HUDEP-2 (cell line): ENCODE results near the gene TTC33.
"Not testable (repeated sequence)": the region's sequence is repeated elsewhere in the genome, so short reads cannot be mapped to it uniquely, and the experiment has no call there.

ENCODE experiments used
- DNase-seq, 76 experiments: peaks; one replicate each; lab custom pipeline; 2025; ENCODE audit not compliant: unreplicated experiment in 76 of 76; lab: John Stamatoyannopoulos, UW

Gene TTC33

DNA sequence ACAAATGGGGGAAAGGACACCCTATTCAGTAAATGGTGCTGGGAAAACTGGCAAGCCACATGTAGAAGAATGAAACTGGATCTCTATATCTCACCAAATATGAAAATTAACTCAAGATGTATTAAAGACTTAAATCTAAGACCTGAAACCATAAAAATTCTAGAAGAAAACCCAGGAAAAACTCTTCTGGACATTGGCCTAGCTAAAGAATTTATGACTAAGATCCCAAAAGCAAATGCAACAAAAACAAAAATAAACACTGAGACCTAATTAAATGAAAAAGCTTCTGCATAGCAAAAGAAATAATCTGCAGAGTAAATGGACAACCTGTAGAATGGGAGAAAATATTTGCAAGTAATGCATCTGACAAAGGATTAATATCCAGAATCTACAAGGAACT lies 99.7 kb downstream of the TTC33 start:
- DNase-seq, result not testable (repeated sequence)

DNA sequence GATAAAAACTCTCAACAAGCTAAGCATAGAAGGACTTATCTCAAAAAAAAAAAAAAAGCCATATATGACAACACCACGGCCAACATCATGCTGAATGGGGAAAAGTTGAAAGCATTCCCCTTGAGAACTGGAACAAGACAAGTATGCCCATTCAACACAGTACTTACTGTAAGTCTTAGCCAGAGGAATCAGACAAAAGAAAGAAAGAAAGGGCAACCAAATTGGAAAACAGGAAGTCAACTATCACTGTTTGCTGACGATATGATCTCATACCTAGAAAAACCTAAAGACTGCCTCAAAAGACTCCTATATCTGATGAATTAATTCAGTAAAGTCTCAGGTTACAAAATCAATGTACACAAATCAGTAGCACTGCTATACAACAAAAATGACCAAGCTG lies 100.6 kb downstream of the TTC33 start:
- DNase-seq, result no peak

DNA sequence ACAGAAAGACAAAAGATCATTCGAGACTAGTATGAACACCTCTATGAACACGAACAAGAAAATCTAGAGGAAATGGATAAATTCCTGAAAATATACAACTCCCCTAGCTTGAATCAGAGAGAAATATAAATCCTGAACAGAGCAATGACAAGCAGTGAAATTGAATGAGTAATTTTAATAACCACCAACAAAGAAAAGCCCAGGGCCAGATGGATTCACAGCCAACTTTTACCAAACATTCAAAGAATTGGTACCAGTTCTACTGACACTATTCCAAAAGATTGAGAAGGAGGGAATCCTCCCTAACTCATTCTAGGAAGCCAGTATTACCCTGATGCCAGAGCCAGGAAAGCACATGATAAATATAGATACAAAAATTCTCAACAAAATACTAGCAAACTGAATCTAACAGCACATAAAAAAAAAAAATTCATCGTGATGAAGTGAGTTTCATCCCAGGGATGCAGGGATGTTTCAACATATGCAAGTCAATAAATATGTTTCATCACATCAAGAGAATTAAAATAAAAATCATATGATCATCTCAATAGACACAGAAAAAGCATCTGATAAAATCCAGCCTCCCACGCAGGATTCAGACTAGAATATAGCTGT lies 101.3 kb downstream of the TTC33 start:
- DNase-seq, result no peak

DNA sequence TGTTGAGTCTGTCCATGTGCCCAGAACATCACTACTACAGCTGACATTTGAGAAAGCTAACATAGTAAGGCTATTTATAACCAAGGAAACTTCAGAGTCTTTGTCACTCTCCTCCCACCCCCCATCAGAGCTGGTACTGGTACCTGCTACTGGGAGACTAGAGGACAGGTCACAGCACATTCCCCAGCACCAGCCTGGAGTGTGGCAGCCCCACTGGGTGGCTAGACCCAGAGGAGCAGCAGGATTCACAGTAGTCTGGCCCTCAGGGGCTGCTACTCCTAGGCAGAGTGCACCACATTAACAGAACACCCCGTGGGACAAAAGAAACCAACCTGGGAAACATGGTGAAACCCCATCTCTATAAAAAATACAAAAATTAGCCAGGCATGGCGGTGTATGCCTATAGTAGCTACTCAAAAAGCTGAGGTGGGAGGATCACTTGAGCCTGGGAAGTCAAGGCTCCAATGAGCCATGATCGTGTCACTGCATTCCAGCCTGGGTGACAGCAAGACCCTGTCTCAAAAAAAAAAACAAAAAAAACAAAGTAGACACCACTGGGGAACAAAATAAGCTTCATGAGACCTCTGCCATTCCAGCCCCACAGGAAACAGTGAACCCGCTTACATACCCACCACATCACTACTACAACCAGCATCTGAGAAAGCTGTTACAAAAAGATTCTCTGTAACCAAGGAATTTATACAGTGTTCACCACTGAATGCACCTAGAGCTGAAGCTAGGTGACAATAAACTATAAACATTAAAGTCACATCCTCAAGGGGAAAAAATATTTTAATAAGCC lies 102.3 kb downstream of the TTC33 start:
- DNase-seq, result no peak

DNA sequence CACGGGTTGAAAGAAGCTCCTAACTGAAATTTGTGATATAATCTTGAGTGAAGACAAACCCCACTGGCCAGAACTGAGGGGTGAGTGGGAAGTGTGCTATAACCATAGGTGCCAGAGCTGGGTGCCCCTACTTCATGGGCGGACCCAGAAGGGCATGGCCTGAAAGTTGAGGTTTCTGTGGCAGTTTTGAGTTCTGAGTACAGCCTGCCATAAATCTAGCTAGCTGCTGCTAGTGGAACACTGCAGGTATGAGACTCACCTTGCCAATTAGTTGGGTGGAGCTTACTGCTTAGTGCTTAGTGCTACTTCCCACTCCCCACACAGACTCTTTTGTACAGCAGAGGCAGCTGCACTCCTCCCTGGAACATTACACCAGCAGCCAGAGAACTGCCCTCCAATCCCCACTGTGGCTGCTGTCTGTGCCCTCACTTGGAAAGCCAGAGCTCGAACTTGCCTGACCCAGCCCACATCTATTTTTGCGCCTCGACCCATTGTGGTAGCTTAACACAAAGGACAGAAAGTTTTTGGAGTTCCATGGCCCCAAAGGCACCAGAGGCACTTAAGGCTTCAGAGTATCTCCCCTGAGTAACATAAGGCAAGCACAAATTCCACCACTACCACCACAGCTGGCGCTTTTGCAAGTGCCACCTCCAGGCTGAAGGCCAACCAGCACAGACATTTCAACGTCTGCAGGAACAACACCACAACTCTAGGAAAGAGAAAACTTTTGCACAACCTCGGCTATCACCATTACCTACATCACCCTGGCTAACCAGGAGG lies 103.1 kb downstream of the TTC33 start:
- no peak for DNase-seq

DNA sequence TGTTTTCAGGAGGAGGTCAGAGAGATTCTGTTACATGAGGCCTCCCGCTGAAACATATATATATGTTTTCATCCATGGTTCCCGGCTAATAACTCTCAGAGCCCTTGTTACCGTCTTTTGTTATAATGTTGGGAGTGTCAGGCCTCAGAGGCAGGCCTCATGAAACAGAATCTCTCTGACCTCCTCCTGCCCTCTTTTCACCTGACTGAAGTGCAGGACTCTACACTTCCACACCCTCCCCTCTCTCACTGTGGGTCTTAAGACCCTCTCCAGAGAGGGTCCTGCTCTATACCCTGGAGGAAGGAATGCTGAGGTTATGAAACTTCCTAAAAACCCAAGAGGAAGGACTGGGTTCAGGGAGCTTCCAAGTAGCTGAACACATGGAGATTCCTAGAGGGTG lies 104.6 kb downstream of the TTC33 start:
- DNase-seq, result no peak

DNA sequence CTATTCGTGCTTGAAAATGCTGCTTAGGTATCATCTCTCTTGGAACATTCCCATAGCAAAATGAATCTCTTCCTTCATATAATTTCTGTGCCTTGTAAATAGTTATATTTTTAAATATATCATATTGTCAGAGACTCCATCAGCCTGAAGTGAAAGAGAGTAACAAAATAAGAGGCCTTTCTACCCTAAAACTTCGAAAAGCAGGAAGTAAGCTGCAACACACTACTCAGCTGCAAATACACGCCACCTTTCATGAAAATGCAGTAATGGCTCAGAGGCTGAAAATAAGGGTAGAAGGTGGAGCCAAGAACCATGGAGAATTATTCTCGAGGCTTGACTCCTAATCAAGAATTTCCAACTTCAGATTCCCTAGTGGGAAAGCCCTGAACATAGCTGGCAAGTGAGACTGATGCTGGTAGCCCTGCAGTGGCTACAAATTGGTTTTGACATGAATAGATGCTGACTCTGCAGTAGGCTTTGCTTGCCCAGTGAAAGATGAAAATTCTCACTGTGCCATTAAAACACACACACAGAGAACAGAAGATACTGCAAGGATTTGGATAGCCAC lies 106.2 kb downstream of the TTC33 start:
- DNase-seq, result no peak

DNA sequence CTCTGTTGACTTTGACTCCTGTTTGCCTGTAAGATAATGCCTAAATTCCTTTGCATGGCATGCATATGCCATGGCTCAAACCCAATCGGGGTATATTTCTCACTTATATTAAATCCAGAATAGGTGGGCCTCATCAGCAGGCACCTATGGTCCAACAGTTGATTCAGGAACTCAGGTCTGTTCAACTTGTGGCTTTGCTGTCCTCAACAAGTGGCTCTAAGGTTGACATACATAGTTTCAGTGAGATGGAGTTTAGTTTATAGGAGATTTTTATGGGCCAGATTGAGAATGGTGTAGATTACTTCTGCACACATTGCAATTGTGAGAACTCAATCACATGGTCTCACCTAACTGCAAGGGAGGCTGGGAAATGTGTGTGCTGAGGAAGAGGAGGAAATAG lies 107.6 kb downstream of the TTC33 start:
- no peak for DNase-seq

DNA sequence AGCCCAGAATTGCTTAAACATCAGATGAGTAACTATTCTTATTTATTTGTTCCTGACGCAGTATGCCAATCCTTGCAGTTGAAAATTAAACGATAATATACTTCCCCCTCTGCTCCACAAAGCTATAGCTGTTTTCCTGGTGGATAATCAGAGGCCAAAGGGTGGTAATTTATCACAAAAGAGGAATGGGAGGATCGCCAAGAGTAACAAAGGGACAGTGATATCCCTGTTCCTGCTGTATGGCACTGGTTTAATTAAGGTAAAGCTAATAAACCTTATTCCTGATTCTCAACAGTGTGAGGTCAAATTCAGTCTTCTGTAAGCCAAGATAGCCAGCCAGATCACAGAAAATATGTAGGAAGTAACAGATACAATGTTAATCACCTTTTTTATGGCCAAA lies 109.5 kb downstream of the TTC33 start:
- DNase-seq, result no peak

DNA sequence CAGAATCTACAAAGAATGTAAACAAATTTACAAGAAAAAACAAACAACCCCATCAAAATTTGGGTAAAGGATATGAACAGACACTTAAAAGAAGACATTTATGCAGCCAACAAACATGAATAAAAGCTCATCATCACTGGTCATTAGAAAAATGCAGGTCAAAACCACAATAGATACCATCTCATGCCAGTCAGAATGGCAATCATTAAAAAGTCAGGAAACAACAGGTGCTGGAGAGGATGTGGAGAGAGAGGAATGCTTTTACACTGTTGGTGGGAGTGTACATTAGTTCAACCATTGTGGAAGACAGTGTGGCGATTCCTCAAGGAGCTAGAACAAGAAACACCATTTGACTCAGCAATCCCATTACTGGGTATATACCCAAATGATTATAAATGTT lies 116.2 kb downstream of the TTC33 start:
- not testable (repeated sequence) for DNase-seq

DNA sequence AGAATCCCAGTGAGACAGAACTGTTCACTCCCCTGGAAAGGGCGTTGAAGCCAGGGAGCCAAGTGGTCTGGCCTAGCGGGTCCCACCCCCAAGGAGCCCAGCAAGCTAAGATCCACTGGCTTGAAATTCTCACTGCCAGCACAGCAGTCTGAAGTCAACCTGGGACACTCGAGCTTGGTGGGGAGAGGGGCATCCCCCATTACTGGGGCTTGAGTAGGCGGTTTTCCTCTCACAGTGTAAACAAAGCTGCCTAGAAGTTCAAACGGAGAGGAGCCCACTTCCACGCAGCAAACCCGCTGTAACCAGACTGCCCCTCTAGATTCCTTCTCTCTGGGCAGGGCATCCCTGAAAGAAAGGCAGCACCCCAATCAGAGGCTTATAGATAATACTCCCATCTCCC lies 121.2 kb downstream of the TTC33 start:
- DNase-seq, result no peak

DNA sequence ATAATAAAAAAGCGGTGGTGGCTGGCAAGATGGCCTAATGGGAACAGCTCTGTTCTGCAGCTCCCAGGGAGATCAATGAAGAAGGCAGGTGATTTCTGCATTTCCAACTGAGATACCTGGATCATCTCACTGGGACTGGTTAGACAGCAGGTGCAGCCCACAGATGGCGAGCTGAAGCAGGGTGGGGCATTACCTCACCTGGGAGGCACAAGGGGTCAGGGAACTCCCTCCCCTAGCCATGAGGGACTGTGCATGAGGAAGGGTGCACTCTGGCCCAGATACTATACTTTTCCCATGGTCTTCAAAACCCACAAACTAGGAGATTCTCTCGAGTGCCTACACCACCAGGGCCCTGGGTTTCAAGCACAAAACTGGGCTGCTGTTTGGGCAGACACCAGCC lies 121.6 kb downstream of the TTC33 start:
- DNase-seq, result no peak

DNA sequence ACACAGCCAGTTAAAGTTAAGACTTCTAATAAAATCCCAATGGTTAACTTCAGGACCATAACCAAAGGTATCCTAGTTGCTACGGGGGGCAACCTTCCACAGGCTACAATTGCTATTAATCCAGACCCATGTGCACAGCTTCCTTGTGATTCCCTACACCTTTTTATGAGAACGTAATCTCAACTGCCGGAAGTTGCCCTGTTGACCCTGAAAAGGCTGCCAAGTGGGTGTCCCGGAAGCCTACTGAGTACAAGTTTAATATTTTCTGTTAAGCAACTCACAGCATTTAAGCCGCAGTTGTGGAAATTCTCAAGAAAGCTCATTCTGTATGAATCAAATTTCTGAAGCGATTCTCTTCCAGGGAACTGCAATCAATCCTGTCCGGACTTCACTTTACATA lies 124.5 kb downstream of the TTC33 start:
- DNase-seq, result no peak

DNA sequence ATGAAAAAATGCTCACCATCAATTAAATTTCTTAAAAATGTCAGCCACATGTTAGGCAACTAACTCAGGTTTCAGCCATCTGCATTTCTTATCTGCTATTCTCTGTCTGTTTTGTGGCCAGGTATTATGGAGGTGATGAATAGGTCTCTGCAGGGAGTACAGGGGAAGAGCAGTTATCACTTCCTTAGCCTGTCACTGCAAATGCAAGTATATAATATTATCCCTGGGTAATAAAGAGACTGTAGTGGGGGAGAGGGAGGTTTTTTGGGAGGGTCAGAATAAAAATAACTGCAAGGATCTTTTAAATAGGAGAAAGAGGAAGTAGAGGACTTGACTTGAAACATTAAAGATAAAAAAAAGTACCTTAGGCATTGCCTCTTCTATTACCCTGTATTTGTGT lies 125.6 kb downstream of the TTC33 start:
- DNase-seq, result no peak

DNA sequence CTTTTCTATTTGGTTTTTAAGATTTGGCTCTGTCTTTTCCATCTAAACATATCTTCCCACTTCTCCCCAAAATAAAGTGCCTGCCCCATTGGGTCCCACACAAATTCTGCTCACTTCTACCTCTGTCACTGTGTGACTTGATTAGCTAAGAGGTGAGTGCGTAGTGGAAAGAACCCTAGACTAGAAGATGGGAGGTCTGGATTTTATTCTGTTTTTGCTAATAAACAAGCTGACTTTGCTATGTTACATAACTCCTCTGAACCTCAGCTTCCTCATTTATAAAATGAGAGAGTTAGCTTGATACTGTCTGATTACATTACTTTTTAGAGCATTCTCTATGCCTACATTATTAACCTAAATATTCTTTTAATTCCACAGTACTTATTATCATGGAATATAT lies 127.4 kb downstream of the TTC33 start:
- no peak for DNase-seq

DNA sequence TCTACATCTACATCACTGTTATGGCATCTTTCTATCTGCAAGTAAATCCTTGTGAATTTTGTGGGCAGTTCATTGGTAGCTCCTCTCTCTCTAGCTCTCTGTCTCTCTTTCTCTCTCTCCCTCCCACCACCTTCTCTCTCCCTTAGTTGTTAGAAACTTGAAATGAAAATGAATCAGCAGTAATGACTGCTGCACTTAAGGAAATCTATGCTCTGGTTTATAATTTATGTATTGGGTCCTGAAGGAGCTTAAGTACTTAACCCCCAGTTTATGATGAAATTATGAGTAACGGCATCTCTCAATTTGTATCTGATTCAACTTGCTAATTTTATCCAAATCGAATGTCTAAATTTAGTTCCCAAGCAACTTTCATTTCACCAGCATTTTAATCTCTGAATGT lies 128.1 kb downstream of the TTC33 start:
- DNase-seq, result no peak

DNA sequence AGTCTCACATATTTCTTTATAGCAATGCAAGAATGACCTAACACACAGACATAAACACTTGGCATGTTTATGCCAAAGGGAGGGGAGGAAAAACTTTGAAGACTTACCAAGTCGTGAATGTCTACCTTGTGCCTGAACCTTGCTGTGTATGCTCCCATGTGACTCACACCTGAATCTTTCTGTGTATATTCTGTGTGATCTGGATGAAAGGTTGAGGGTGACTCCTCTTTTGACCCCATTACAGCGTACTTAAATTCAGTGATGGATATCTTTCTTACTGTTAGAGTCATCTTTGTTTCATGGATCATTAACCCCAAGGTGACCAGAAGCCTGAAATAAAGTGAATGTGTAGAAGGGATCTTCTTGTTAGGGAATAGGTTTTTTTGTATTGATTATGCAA lies 129.0 kb downstream of the TTC33 start:
- DNase-seq, result no peak

DNA sequence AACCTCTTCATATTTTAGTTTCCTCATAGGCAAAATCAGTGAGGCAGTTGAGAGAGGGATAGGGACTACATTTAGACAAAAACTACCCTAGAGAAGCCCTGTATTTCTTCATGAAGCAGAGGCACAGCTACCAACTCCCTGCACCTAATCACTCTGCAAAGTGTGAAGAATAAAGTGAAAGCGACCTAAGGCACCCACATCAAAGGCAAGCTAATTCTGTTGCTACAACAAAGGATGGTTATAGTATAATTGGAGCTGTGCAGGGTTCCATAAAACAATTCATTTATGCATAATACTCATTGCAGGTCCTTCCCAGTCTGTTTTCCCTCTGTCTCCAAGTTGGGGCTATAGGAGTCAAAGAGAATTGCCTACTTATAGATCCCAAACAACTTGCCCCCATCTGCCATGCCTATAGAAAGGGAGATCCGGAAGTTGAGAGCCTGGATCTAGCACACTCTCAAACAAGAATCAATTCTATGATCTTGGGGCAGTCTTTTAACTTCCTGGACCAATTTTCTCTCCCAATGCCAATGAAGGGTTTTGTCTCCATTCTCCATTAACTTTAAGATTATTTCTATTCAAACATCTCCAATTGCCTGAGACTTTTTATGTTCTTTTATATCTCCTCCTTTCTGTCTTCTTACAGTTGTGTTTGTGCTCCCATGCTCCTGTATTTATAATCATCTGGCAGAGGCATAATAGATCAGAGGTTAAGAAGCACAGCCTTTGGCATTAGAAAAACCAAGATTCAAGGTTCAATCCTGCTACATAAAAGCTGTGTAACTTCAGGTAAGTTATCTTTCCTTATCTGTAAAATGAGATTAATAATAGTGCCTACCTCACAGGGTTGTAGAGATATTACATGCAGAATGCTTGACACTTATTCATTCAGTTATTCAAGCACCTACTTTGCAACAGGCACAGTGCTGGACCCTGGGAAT lies 132.0 kb downstream of the TTC33 start:
- no peak for DNase-seq

DNA sequence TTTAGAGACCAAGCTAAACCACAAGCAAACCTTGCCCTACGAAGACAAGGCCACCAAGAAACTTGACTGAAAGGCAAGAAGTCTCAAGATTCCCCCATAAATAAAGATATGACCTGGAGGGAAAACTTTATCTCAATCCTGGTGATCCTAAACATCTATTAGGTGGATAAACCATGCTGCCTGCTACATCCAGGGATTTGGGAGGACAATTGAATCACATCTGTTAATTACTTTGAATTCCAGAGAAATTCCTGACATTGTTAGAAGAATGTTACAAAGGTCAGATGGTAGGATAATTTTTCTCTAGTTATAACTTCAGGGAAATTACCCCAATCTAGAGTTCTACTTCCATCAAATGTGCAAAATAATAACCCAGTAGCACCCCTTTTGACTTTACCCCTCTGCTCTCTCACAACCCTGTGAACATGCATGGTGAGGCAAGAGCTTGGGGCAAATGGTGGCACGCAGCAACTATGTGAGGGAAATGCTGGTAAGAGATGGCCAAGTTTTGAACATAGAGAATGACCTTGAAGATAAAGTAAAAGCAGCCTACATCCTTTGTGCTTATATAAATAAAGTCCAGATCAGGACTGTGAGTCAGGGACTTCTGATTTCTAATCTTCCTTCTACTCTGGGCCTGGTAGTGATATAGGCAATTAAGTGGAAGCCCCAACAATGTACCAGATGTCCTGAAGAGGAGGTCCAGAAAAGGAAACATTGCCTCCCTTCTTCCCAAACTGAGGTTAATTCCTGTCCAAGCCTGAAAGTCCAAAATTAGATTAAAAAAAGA lies 133.1 kb downstream of the TTC33 start:
- DNase-seq, result no peak

DNA sequence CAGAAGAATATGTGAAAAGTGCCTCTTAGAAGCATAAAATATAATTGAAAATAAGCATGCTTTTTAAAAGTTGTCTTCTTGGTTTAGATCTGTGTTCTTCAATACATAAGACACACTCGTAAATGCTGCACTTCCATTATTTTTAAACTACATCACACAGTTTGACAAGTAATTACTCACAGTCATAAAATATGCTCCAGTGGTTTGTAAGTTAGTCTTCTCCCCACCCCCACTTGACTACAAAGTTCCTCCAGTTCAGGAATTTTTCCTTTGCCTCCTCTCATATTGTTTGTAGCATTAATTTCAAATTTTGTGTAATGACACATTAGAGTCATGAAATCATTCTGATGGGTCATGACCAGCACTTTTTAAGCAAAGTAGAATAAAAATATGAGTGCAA lies 136.3 kb downstream of the TTC33 start:
- no peak for DNase-seq
